Caki2 (cell line): Measurements from ENCODE around the gene CADPS2. TPM values are rescaled to one million over a fixed set of nuclear protein-coding genes. Genes with fewer than 3 reads are reported as not detected.
"Not testable (repeated sequence)": the region's sequence is repeated elsewhere in the genome, so short reads cannot be mapped to it uniquely, and the experiment has no call there.

ENCODE experiments used
- DNase-seq: peaks from one replicate; pipeline ENCODE4 v3.0.0-alpha.2; 2015; ENCODE audit warnings: low read depth
- in situ Hi-C: cut with HindIII; loops from 2 replicates; pipeline ENCODE4 v1.10.0; 2016; ENCODE audit warnings: low sequenced_read_pairs, low pct_unique_long_range_greater_than_20kb, mixed read lengths
- total RNA-seq: library from RNA; depleted of rRNA; stranded (reverse); fragments of >200 nt; shearing (Covaris generic); gene quantifications from 2 replicates; pipeline ENCODE4 v1.2.3, GENCODE V29; 2014; ENCODE audit warnings: low replicate concordance

The CADPS2 gene
- total RNA-seq, 1 experiment from 2014 or later = 6.5 TPM

DNA sequence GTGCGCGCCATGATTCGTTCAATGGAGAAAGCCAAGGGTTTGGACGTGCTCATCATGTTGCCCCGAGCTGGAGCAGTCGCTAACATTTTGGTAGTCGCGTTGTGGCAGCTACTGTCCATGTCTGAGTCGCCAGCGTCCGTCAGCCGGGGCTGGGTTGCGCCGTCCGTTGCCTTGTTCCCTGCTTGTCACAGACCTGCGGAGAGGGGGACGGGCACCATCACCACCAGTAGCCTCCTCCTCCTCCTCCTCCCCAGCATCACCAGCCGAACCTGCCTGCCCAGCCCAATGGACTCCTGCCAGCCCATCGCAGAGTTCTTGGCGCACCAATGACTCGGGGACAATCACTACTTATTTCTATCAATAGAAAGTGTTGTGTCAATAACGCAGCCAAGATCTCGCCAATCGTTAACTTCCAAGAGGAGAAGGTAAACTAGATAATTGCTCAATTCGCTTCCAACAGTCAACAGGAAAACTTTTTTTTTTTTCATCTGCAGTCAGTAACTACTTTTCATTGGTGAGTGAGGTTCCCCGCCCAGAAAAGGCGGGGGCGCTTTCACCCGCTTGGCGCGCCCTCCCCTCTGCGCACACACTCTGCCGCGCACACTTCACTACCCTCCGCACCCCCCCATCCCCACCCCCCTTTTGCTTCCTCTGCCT lies 581.8 kb downstream of the CADPS2 start, which contains the start of gene FEZF1:
Gene FEZF1 (minus strand): TSS at position 432 of the 657 bp plus-strand sequence. CDS start 313 bp downstream, at position 119.
- in situ Hi-C loops = no loop called here
- peak; percentile 46 for DNase-seq

DNA sequence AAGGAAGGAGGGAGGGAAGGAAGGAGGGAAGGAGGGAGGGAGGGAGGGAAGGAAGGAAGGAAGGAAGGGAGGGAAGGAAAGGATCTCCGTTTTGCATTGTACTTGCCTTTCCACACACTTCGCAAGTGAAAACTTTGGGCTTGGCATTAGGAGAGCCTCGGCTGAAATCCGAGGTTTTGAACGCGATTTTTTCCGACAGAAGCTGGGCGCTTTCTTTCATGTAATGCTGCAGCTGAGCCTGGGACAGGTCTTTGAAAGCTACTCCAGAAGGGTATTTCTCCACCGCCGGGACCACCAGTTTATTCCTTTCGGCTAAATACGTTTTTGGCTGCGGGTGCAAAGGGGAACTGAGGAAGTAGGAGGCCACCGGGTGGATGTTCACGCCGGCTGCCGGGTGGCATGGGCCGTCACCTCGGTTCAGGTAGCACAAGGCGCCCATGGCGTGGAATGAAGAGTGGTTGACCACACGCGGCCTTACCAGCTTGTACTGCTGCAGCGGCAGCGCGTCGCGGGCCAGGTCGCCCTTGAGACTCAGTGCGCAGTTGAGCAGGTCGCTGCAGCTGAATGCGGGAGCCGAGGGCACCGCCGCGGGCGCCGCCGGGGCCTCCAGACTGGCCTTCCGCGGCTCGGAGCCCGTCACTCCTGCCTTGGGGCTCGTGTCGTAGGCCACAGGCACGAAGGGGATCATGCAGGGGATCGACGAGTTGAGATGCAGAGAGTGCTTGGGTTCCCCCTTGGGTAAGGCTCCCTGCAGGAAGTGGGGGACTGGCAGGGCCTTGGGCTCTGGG lies 582.5 kb downstream of the CADPS2 start:
- in situ Hi-C loops = no loop called here
- DNase-seq = no peak

DNA sequence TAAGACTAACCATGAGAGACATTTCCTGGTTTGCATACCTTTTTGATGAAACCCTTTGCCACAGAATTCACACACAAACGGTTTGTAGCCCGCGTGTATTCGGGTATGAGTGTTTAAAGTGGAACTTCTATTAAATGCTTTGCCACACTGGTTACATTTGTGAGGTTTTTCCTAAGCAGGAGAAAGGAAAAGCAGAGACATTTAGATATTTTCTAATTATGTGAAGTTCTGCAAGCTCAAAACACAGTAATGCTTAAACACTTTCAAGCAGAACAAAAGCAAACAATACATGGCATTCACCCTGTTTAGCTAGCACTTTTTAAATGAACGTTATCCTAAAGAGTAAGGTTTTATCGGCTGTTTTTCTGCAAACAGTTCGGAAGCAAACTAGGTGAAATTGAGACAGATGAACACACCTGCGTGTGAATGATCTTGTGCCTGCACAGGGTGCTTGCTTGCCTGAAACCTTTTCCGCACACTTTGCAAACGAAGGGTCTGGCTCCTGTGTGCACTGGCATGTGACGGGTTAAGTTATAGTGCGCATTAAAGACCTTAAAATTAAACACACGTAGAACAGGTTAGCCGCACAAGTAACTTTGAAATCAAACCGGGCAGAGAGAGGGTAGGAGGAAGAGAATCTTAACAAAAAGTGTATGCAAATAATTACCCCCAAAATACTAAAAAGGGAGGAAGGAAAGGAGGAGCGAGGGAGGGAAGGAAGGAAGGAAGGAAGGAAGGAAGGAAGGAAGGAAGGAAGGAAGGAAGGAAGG lies 583.3 kb downstream of the CADPS2 start:
- no peak for DNase-seq
- in situ Hi-C loops = no loop called here

DNA sequence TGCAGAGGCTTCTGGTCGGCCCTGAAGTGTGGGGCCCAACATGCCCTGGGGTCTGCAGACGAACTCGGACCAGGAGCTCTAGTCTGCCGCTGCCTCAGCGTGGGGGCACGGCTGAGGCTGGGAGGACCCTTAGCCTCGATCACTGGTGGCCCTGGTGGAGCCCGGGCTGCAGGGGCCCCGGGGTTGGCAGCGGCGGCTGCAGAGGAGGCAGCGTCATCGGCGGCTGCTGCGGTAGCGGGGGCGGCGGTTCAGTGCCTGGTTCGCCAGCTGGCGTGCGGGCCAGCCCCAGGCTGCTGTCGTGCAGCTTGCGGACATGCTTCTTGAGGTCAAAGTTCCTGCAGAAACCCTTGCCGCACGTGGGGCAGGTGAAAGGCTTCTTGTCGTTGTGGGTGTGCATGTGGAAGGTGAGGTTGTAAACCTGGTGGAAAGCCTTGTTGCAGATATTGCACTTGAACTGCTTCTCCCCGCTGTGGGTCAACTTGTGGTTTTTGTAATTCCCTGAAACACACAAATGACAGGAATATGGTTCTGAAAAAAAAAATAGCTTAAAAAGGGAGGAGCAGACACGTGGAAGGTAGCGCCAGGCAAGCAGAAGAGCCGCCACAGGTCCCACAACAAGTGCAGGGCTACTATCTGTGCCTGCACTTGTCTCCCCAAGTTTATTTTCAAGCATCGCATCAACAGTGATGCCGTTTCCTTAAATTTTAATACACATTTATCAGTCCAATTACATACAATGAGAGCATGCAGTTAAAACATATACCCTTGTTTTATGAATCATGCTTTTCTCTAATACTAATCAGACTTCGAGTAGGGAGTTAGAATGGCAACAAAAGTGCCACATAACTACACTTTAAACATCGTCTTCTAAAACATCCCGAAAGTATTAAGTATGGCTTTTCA lies 584.2 kb downstream of the CADPS2 start:
- no peak for DNase-seq
- in situ Hi-C loops = no loop called here

GRCh38 chr7:122300956-122301833 lies 585.1 kb downstream of the CADPS2 start:
- DNase-seq = no peak
- in situ Hi-C loops = no loop called here

GRCh38 chr7:122300211-122300932 lies 585.9 kb downstream of the CADPS2 start:
- no peak for DNase-seq

DNA sequence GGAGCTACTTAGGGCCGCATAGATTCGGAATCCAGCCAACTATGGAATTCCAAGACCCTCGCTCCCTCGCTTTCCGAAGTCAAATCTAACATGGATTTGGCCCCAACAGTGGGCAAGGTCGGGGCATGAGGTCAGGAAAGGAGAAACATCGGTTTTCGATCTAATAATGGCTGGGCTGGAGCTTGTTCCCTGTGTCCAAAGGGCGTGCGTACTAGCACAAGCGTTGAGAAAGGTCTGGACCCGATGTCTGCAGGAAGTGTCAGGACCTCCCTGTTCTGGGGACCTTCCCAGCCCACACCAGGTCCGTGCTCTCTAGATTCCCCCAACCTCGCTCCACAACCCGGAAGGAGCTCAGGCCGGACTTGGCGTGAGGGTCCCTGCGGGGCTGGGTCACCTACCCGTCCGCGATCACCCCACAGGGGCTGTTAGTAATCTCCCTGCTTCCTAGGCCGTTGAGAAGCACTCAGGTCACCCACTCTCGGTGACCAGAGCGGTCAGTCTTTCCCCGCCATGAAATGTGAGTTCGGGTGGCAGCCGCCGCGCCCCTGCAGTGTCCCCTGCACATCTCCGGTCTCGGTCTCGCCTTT lies 586.5 kb downstream of the CADPS2 start:
- in situ Hi-C loops = no loop called here

More at GRCh38 chr7:122300211-122300932, 585.9 kb downstream of the CADPS2 start:
- in situ Hi-C loops = no loop called here

DNA sequence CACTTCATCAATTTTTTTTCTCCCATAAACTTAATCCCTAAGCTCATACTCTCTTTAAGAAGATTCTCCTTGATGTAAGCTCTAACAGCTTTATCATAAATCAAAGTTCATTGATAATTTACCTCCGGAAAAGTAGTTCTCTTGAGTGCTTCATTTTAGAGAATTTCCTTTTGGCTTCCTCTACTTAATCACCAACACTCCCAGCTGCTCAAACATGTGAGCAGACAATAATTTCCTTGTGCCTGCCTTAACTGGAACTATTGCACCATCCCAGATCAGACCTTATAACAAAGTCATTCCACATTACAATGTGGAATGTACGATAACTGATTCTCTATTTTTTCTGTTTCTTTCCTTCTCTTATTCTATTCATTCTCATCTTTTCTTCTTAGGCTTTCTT lies 587.6 kb downstream of the CADPS2 start:
- in situ Hi-C loops = no loop called here
- DNase-seq = no peak

More for the DNA sequence above, 586.5 kb downstream of the CADPS2 start:
- DNase-seq = no peak

DNA sequence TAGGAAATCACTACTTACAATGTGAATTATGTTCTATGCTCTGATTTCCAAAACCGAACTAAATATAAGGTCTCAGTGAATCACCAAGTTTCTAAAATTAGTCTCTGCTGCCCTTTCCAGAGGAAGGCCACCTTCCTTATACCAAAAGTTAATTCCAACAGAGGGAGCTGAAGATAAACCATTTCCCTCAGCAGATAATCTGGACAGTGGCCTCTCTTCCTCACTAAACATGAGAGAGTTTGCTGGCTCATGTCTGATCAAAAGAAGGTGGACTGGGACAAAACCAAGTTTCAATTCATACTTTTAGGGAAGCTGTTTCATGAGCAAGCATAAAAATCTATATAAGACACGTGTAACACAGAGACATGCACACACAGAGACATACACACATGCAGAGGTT lies 588.1 kb downstream of the CADPS2 start:
- in situ Hi-C loops = no loop called here
- no peak for DNase-seq

- no peak for DNase-seq
- in situ Hi-C loops = no loop called here
Measured at GRCh38 chr7:122291189-122291588, 595.1 kb downstream of the CADPS2 start.

GRCh38 chr7:122290476-122290875 lies 595.8 kb downstream of the CADPS2 start:
- in situ Hi-C loops = no loop called here

DNA sequence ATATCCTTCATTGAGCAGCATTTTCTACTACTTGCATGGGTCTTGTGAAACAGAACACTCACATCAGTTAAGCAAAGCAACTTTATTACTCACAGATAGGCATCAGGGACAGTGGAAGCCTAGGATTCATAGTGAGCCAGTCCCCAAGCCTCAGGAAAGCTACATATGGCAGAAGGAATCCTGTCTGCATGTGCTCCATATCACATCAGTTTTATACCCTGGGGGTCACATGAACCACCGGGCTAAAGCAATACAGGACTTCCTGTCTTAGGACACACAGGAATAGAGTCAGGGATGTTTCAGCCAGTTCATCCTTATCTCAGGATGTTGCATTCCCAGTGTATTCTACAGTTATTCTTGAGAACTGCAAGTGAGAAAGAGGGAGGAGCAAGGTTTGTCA lies 596.8 kb downstream of the CADPS2 start:
- no peak for DNase-seq
- in situ Hi-C loops = no loop called here

More at GRCh38 chr7:122290476-122290875, 595.8 kb downstream of the CADPS2 start:
- no peak for DNase-seq

GRCh38 chr7:122284608-122285007 lies 601.7 kb downstream of the CADPS2 start:
- in situ Hi-C loops = not testable (repeated sequence)

GRCh38 chr7:122273117-122273516 lies 613.1 kb downstream of the CADPS2 start:
- in situ Hi-C loops = no loop called here

More at GRCh38 chr7:122284608-122285007, 601.7 kb downstream of the CADPS2 start:
- DNase-seq = not testable (repeated sequence)

DNA sequence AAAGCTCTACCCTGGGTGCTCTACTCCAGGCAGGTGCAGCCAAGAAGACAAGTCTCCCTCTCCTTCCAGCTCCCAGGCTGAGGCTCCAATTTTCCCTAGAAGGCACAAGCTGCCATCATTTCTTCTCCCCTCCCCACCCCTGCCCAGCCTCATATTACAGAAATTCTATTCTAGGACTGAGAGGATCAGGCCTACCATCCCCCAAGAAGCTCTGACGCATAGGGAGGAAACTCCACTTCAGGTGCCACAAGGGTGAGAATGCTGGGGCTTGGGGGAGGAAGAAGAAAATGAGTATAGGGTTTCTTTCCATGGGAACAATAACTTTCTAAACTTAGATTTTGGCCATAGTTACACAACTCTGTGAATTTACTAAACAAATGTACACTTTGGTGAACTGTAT lies 617.0 kb downstream of the CADPS2 start:
- in situ Hi-C loops = no loop called here
- no peak for DNase-seq

More at GRCh38 chr7:122273117-122273516, 613.1 kb downstream of the CADPS2 start:
- DNase-seq = no peak
